ENCODE data around the gene KLF16. TPM values are rescaled to one million over a fixed set of nuclear protein-coding genes. Genes with fewer than 3 reads are reported as not detected.

KLF16 gene
- total RNA-seq, 4 donors from 2014 or later, result 1.4 to 7.1 (median 5.5) TPM

GRCh38 chr19:1823539-1824251 lies 39.7 kb downstream of the KLF16 start:
- no peak for ATAC-seq
- Histone ChIP-seq H3K27me3 (no peaks in the 10 kb centered on the region), H3K9me3 (no peaks in the 10 kb centered on the region), H3K4me1 (peaks cover 0 to 18% (median 10%) of the 10 kb centered on the region in 3 donors), H3K36me3 (peaks cover 0 to 99% of the 10 kb centered on the region in 2 donors), H3K27ac (no peak overlapping the region), H3K4me3 (no peak overlapping the region)
- TF ChIP-seq CTCF (IDR thresholded peaks at IDR 0.05), result no peak
- TF ChIP-seq EP300 (IDR thresholded peaks at IDR 0.05), result no peak
- TF ChIP-seq POLR2A (IDR thresholded peaks at IDR 0.05), result no peak
- TF ChIP-seq POLR2AphosphoS5 (IDR thresholded peaks at IDR 0.05), result no peak
- WGBS, 2 donors (ENCODE audit: low coverage in 1 of 2), result 72 to 100% methylated on average over 2 to 3 of the region's 36 CpGs

GRCh38 chr19:1823020-1823419 lies 40.4 kb downstream of the KLF16 start:
- Histone ChIP-seq H3K4me3 (no peak overlapping the region), H3K4me1 (peaks cover 0 to 18% (median 10%) of the 10 kb centered on the region in 3 donors), H3K9me3 (no peaks in the 10 kb centered on the region), H3K36me3 (peaks cover 0 to 99% of the 10 kb centered on the region in 2 donors), H3K27me3 (no peaks in the 10 kb centered on the region), H3K27ac (no peak overlapping the region)
- no peak for TF ChIP-seq CTCF (IDR thresholded peaks at IDR 0.05)
- no peak for TF ChIP-seq POLR2AphosphoS5 (IDR thresholded peaks at IDR 0.05)
- TF ChIP-seq EP300 (IDR thresholded peaks at IDR 0.05), result no peak
- TF ChIP-seq POLR2A (IDR thresholded peaks at IDR 0.05), result no peak
- 70% methylated on average over 2 of the region's 8 CpGs; no CpG with 5 or more reads in 1 of the 2 donors for WGBS, 2 donors (ENCODE audit: low coverage in 1 of 2)
- ATAC-seq, result no peak

- H3K4me3 ChIP-seq, result no peak overlapping the region
- H3K9me3 ChIP-seq, result no peaks in the 10 kb centered on the region
- H3K27me3 ChIP-seq, result no peaks in the 10 kb centered on the region
- ATAC-seq, result no peak
- peaks cover 0 to 16% (median 10%) of the 10 kb centered on the region in 3 donors for H3K4me1 ChIP-seq
- H3K27ac ChIP-seq, result no peak overlapping the region
- peaks cover 0 to 99% of the 10 kb centered on the region in 2 donors for H3K36me3 ChIP-seq
- TF ChIP-seq POLR2AphosphoS5 (IDR thresholded peaks at IDR 0.05) (no peak), EP300 (IDR thresholded peaks at IDR 0.05) (no peak), POLR2A (IDR thresholded peaks at IDR 0.05) (no peak), CTCF (IDR thresholded peaks at IDR 0.05) (no peak)
- WGBS, 2 donors (ENCODE audit: low coverage in 1 of 2), result no CpG with 5 or more reads among the region's 19 CpGs
Measured at GRCh38 chr19:1822210-1822609, 41.2 kb downstream of the KLF16 start.

- no peak for ATAC-seq
- no peaks in the 10 kb centered on the region for H3K4me1 ChIP-seq
- TF ChIP-seq POLR2A (IDR thresholded peaks at IDR 0.05) (no peak), POLR2AphosphoS5 (IDR thresholded peaks at IDR 0.05) (no peak), EP300 (IDR thresholded peaks at IDR 0.05) (no peak), CTCF (IDR thresholded peaks at IDR 0.05) (no peak)
- H3K27ac ChIP-seq, result no peak overlapping the region
- no peak overlapping the region for H3K4me3 ChIP-seq
- no peaks in the 10 kb centered on the region for H3K27me3 ChIP-seq
- peaks cover 0 to 100% of the 10 kb centered on the region in 2 donors for H3K36me3 ChIP-seq
- WGBS, 2 donors (ENCODE audit: low coverage in 1 of 2), result 69% methylated on average over 8 of the region's 43 CpGs; no CpG with 5 or more reads in 1 of the 2 donors
- H3K9me3 ChIP-seq, result no peaks in the 10 kb centered on the region
Measured at GRCh38 chr19:1819341-1820255, 43.8 kb downstream of the KLF16 start.

Measured in gastroesophageal sphincter (tissue), 4 donors.